Uterus (tissue), 4 donors: ENCODE results near the gene ATXN10. TPM values are rescaled to one million over a fixed set of nuclear protein-coding genes. Genes with fewer than 3 reads are reported as not detected.

Source experiments
- DNase-seq, 2 donors: peaks; one replicate each; pipeline ENCODE4 v3.0.0-alpha.2; 2019 to 2020
- H3K27ac ChIP-seq, 2 donors: fragments of 200-600 bp; sonication (generic); 1 replicate in 1 of 2; 2 replicates in 1 of 2; pipeline ENCODE4 v1.5.1; 2016 to 2018
- H3K27me3 ChIP-seq, 2 donors: fragments of 200-600 bp; sonication (generic); one replicate each; pipeline ENCODE4 v1.5.1; 2018 to 2019; ENCODE audit warnings: control low read depth in 1 of 2
- H3K36me3 ChIP-seq, 2 donors: fragments of 200-600 bp; sonication (generic); one replicate each; pipeline ENCODE4 v1.5.1; 2019; ENCODE audit warnings: control low read depth in 1 of 2
- H3K4me1 ChIP-seq, 2 donors: fragments of 200-600 bp; sonication (generic); one replicate each; pipeline ENCODE4 v1.5.1; 2018 to 2019; ENCODE audit warnings: control low read depth in 1 of 2
- H3K4me3 ChIP-seq, 2 donors: fragments of 200-600 bp; sonication (generic); 1 replicate in 1 of 2; 2 replicates in 1 of 2; pipeline ENCODE4 v1.5.1; 2018 to 2019; ENCODE audit warnings: mild to moderate bottlenecking in 1 of 2
- H3K9me3 ChIP-seq, 2 donors: fragments of 200-600 bp; sonication (generic); one replicate each; pipeline ENCODE4 v1.5.1; 2019; ENCODE audit warnings: control low read depth in 1 of 2
- CTCF ChIP-seq, 4 experiments: fragments of 200-600 bp in 2 of 4; fragments of 450-650 bp in 2 of 4; sonication (generic) in 2 of 4; IDR thresholded peaks; one replicate each; pipeline ENCODE4 v1.5.1; 2016 to 2019; ENCODE audit warnings: antibody characterized with exemption in 4 of 4, mild to moderate bottlenecking in 2 of 4, moderate library complexity in 1 of 4
- POLR2A ChIP-seq, 2 donors: fragments of 450-650 bp; IDR thresholded peaks; one replicate each; pipeline ENCODE4 v1.6.1; 2016; ENCODE audit warnings: antibody characterized with exemption in 2 of 2, mild to moderate bottlenecking in 1 of 2, moderate library complexity in 1 of 2
- intact Hi-C: fragments of 100-400 bp; cut with DNase I; formaldehyde crosslinking; loops from one replicate; pipeline ENCODE4 v1.15.1; 2023; ENCODE audit warnings: low total_unique reads
- total RNA-seq, 4 donors: library from RNA; depleted of rRNA in 3 of 4; stranded (reverse); fragments of >200 nt in 3 of 4; gene quantifications; one replicate each; pipeline versions ENCODE4 v1.1.0 to v1.2.4, GENCODE V29; 2014 to 2023
- donor health status: DM: yes; HTN: yes; CAD: no.

The ATXN10 gene
- total RNA-seq, 4 donors from 2014 or later = 251 to 258 (median 253) TPM

- DNase-seq = no peak
- H3K4me1 ChIP-seq = no peaks in the 10 kb centered on the region
- TF ChIP-seq POLR2A (IDR thresholded peaks at IDR 0.05) = no peak
- TF ChIP-seq CTCF (IDR thresholded peaks at IDR 0.05) = no peak
- H3K27me3 ChIP-seq = no peaks in the 10 kb centered on the region
- no peak overlapping the region for H3K4me3 ChIP-seq
- H3K27ac ChIP-seq = no peak overlapping the region
- no peaks in the 10 kb centered on the region for H3K36me3 ChIP-seq
- intact Hi-C loops = no loop called here
- H3K9me3 ChIP-seq = no peaks in the 10 kb centered on the region
Measured at GRCh38 chr22:45804319-45804985, 132.8 kb downstream of the ATXN10 start.

GRCh38 chr22:45804986-45805325 is 133.3 kb downstream of the ATXN10 start:
- Histone ChIP-seq H3K27me3 (no peaks in the 10 kb centered on the region), H3K9me3 (no peaks in the 10 kb centered on the region), H3K4me1 (no peaks in the 10 kb centered on the region), H3K27ac (no peak overlapping the region), H3K36me3 (no peaks in the 10 kb centered on the region), H3K4me3 (no peak overlapping the region)
- DNase-seq = no peak
- no peak for TF ChIP-seq POLR2A (IDR thresholded peaks at IDR 0.05)
- TF ChIP-seq CTCF (IDR thresholded peaks at IDR 0.05) = no peak
- intact Hi-C loops = no loop called here

GRCh38 chr22:45805413-45805812 is 133.8 kb downstream of the ATXN10 start:
- H3K27me3 ChIP-seq = no peaks in the 10 kb centered on the region
- no peaks in the 10 kb centered on the region for H3K9me3 ChIP-seq
- H3K4me3 ChIP-seq = no peak overlapping the region
- TF ChIP-seq CTCF (IDR thresholded peaks at IDR 0.05) (no peak), POLR2A (IDR thresholded peaks at IDR 0.05) (no peak)
- H3K36me3 ChIP-seq = no peaks in the 10 kb centered on the region
- no peak overlapping the region for H3K27ac ChIP-seq
- no peak for DNase-seq
- intact Hi-C loops = no loop called here
- H3K4me1 ChIP-seq = no peaks in the 10 kb centered on the region

- no peak overlapping the region for H3K4me3 ChIP-seq
- DNase-seq = no peak
- intact Hi-C loops = no loop called here
- H3K9me3 ChIP-seq = no peaks in the 10 kb centered on the region
- no peaks in the 10 kb centered on the region for H3K27me3 ChIP-seq
- no peak for TF ChIP-seq CTCF (IDR thresholded peaks at IDR 0.05)
- TF ChIP-seq POLR2A (IDR thresholded peaks at IDR 0.05) = no peak
- H3K36me3 ChIP-seq = no peaks in the 10 kb centered on the region
- H3K4me1 ChIP-seq = no peaks in the 10 kb centered on the region
- no peak overlapping the region for H3K27ac ChIP-seq
Measured at GRCh38 chr22:45807156-45807915, 135.7 kb downstream of the ATXN10 start.

GRCh38 chr22:45812910-45813309 is 141.3 kb downstream of the ATXN10 start:
- no peak overlapping the region for H3K27ac ChIP-seq
- no peaks in the 10 kb centered on the region for H3K9me3 ChIP-seq
- H3K4me3 ChIP-seq = no peak overlapping the region
- intact Hi-C loops = no loop called here
- H3K4me1 ChIP-seq = no peaks in the 10 kb centered on the region
- no peak for TF ChIP-seq CTCF (IDR thresholded peaks at IDR 0.05)
- no peak for TF ChIP-seq POLR2A (IDR thresholded peaks at IDR 0.05)
- no peaks in the 10 kb centered on the region for H3K27me3 ChIP-seq
- no peaks in the 10 kb centered on the region for H3K36me3 ChIP-seq
- no peak for DNase-seq
